Spinal cord (tissue), 10 donors: ENCODE results near the gene DIP2A. TPM values are rescaled to one million over a fixed set of nuclear protein-coding genes. Genes with fewer than 3 reads are reported as not detected.
A peak's percentile ranks its signal among the peaks of the same experiment; 100 is the strongest.
"Not testable (repeated sequence)": the region's sequence is repeated elsewhere in the genome, so short reads cannot be mapped to it uniquely, and the experiment has no call there.

Source experiments
- DNase-seq, 6 donors: peaks; one replicate each; pipeline versions ENCODE4 v3.0.0 to v3.0.0-alpha.2; 2013 to 2015; ENCODE audit warnings: low spot score in 6 of 6, low read depth in 4 of 6
- H3K27ac ChIP-seq: one replicate; pipeline ENCODE4 v1.5.1; 2013; ENCODE audit warnings: low read depth, low read length, control low read depth
- H3K27me3 ChIP-seq: one replicate; pipeline ENCODE4 v1.6.1; 2013; ENCODE audit warnings: low read length; ENCODE audit not compliant: control insufficient read depth, insufficient read depth
- H3K36me3 ChIP-seq: one replicate; pipeline ENCODE4 v1.6.1; 2013; ENCODE audit warnings: low read length; ENCODE audit not compliant: control insufficient read depth, insufficient read depth
- H3K4me1 ChIP-seq: one replicate; pipeline ENCODE4 v1.6.1; 2013; ENCODE audit warnings: low read length; ENCODE audit not compliant: control insufficient read depth, insufficient read depth
- H3K4me3 ChIP-seq: one replicate; pipeline ENCODE4 v1.5.1; 2013; ENCODE audit warnings: low read depth, low read length, control low read depth
- H3K9me3 ChIP-seq: one replicate; pipeline ENCODE4 v1.6.1; 2013; ENCODE audit warnings: low read length; ENCODE audit not compliant: control insufficient read depth, insufficient read depth
- WGBS: methylation state at CpG from one replicate; pipeline ENCODE4 v1.1.5; 2013; ENCODE audit warnings: missing lambda C conversion rate; ENCODE audit not compliant: insufficient coverage; 5-methylcytosine and 5-hydroxymethylcytosine counted together
- polyA plus RNA-seq, 2 donors: library from polyadenylated mRNA; unstranded; fragments of 120-200 nt; gene quantifications; one replicate each; pipeline ENCODE4 v1.2.1, GENCODE V29; 2013; ENCODE audit not compliant: insufficient read length in 2 of 2
- total RNA-seq, 2 donors: library from RNA; depleted of rRNA in 1 of 2; stranded (reverse); fragments of 120-200 nt in 1 of 2; fragments of >200 nt in 1 of 2; gene quantifications; one replicate each; pipeline versions ENCODE4 v1.2.3 to v1.2.4, GENCODE V29; 2013 to 2014
- donor health status: healthy.

Gene DIP2A
- total and polyA plus RNA-seq, 4 donors = 41.2 to 69.6 (median 43.2) TPM

DNA sequence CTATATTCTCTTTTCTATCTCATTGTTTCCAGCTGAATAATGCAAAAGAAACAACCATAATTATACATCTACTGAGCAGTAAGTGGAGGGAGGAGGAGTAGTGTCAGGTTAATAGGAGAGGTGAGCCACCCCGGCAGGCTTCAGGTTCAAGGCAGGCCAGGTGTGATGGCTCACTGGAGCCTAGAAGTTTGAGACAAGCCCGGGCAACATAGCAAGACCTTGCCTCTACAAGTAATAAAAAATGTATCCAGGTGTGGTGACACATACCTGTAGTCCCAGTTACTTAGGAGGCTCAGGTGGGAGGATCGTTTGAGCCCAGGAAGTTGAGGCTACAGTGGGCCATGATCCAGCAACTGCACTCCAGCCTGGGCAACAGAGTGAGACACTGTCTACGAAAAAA is 1.9 kb upstream of the DIP2A start:
- H3K27me3 ChIP-seq = no peaks in the 10 kb centered on the region
- no peak for DNase-seq
- no peak overlapping the region for H3K4me3 ChIP-seq
- peaks cover 2% of the 10 kb centered on the region for H3K36me3 ChIP-seq
- no peak overlapping the region for H3K27ac ChIP-seq
- no peaks in the 10 kb centered on the region for H3K9me3 ChIP-seq
- peaks cover 28% of the 10 kb centered on the region for H3K4me1 ChIP-seq
- WGBS = 96% methylated on average over 2 of the region's 4 CpGs

GRCh38 chr21:46457801-46458314 is 833 bp upstream of the DIP2A start:
- Histone ChIP-seq H3K27ac (peak overlapping the region; percentile 86), H3K9me3 (no peaks in the 10 kb centered on the region), H3K36me3 (peaks cover 2% of the 10 kb centered on the region), H3K4me1 (peaks cover 28% of the 10 kb centered on the region), H3K27me3 (no peaks in the 10 kb centered on the region), H3K4me3 (peak overlapping the region; percentile 82)
- DNase-seq = peak in 1 of 6 donors; percentile 4
- 1% methylated on average over 29 of the region's 30 CpGs for WGBS

GRCh38 chr21:46459024-46459355 is 299 bp downstream of the DIP2A start:
- Histone ChIP-seq H3K4me3 (peak overlapping the region; percentile 53), H3K4me1 (peaks cover 28% of the 10 kb centered on the region), H3K27ac (peak overlapping the region; percentile 40), H3K27me3 (no peaks in the 10 kb centered on the region), H3K36me3 (peaks cover 5% of the 10 kb centered on the region), H3K9me3 (no peaks in the 10 kb centered on the region)
- WGBS = 0% methylated on average over 26 of the region's 36 CpGs
- DNase-seq = no peak

DNA sequence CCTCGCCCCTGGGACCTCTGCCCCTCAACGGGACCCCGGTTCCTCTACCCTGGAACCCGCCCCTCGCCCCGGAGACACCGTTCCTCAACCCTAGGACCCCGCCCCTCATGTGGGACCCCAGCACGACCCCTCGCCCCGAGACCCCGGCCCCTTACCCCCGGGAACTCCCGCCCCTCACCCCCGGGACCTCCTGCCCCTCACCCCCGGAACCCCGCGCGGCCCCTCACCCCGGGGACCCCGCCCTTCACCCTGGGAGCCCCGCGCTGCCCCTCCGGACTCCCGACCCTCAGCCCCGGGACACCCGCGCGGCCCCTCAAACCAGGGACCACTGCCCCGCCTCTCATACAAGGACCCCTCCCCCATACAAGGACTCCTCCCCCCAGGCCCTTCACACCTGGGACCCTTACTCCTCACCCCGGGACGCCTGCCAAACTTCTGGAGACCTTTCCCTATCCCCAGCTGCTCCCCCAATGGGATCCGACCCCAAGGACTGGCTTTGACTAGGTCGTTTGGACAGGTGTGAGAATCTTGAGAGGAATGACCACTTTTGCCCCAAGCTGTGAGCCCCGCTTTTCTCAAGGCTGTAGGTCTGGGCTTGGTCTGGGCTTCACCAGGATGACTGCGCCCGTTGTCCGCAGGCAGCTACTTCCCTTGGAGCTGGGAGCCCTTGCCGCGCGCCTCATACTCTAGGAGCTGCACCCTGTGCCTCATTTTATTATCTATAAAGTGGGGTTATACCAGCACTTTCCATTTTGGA is 843 bp downstream of the DIP2A start:
- peaks cover 28% of the 10 kb centered on the region for H3K4me1 ChIP-seq
- no peaks in the 10 kb centered on the region for H3K27me3 ChIP-seq
- DNase-seq = peak in 2 of 6 donors; percentile 32 to 38
- no peak overlapping the region for H3K27ac ChIP-seq
- H3K36me3 ChIP-seq = peaks cover 5% of the 10 kb centered on the region
- 0% methylated on average over 13 of the region's 41 CpGs for WGBS
- no peaks in the 10 kb centered on the region for H3K9me3 ChIP-seq
- peak overlapping the region; percentile 53 for H3K4me3 ChIP-seq

- DNase-seq = no peak
- peaks cover 20% of the 10 kb centered on the region for H3K4me1 ChIP-seq
- H3K9me3 ChIP-seq = no peaks in the 10 kb centered on the region
- H3K27ac ChIP-seq = no peak overlapping the region
- H3K27me3 ChIP-seq = no peaks in the 10 kb centered on the region
- 65% methylated on average over 5 of the region's 5 CpGs for WGBS
- no peak overlapping the region for H3K4me3 ChIP-seq
- peaks cover 3% of the 10 kb centered on the region for H3K36me3 ChIP-seq
Measured at GRCh38 chr21:46461909-46462308, 3.2 kb downstream of the DIP2A start.

DNA sequence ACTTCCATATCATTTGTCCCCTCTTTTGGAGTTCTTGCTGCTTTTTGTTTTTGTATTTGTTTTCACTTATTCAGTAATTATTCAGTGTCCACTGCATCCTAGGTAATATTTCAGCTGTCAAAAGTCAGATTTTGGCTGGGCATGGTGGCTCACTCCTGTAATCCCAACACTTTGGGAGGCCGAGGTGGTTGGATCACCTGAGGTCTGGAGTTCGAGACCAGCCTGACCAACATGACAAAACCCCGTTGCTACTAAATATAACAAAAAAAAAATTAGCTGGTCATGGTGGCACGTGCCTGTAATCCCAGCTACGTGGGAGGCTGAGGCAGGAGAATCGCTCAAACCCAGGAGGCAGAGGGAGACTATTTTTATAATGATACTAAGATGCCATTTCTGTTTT is 6.5 kb downstream of the DIP2A start:
- WGBS = 100% methylated on average over 3 of the region's 6 CpGs

GRCh38 chr21:46465651-46466050 is 7.0 kb downstream of the DIP2A start:
- H3K36me3 ChIP-seq = peaks cover 6% of the 10 kb centered on the region
- no peak for DNase-seq
- H3K27me3 ChIP-seq = no peaks in the 10 kb centered on the region
- H3K9me3 ChIP-seq = no peaks in the 10 kb centered on the region
- no peak overlapping the region for H3K27ac ChIP-seq
- no peak overlapping the region for H3K4me3 ChIP-seq
- peaks cover 2% of the 10 kb centered on the region for H3K4me1 ChIP-seq
- WGBS = 86% methylated on average over 1 of the region's 3 CpGs

More for the DNA sequence above, 6.5 kb downstream of the DIP2A start:
- not testable (repeated sequence) for DNase-seq, H3K4me3 ChIP-seq, H3K36me3 ChIP-seq, H3K27ac ChIP-seq, H3K27me3 ChIP-seq, H3K4me1 ChIP-seq, H3K9me3 ChIP-seq

GRCh38 chr21:46468108-46468774 is 9.6 kb downstream of the DIP2A start:
- H3K4me1 ChIP-seq = no peaks in the 10 kb centered on the region
- DNase-seq = no peak
- H3K36me3 ChIP-seq = peaks cover 6% of the 10 kb centered on the region
- no peak overlapping the region for H3K4me3 ChIP-seq
- H3K27me3 ChIP-seq = no peaks in the 10 kb centered on the region
- 92% methylated on average over 2 of the region's 6 CpGs for WGBS
- no peak overlapping the region for H3K27ac ChIP-seq
- H3K9me3 ChIP-seq = no peaks in the 10 kb centered on the region

DNA sequence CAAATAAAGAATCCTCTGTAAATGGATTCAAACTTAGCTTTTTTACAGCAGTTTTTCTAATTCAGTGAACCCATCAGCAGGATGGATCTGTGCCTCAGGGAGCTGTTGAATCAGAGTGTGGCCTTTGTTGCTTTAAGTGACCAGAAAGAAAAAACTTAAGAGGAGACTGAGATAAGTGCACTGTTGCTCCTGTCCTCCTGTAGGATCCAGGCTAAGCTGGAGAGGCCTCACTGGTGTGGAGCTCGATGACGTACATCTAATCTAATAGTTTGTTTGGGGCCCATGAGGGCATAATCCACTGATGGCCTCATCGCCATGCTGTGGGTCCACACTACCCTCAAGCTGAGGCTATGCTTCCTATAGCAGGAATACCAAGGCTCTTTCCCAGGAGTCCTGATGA is 10.6 kb downstream of the DIP2A start:
- Histone ChIP-seq H3K36me3 (peaks cover 4% of the 10 kb centered on the region), H3K4me3 (no peak overlapping the region), H3K9me3 (no peaks in the 10 kb centered on the region), H3K27me3 (no peaks in the 10 kb centered on the region), H3K4me1 (no peaks in the 10 kb centered on the region), H3K27ac (no peak overlapping the region)
- 97% methylated on average over 3 of the region's 3 CpGs for WGBS
- no peak for DNase-seq

DNA sequence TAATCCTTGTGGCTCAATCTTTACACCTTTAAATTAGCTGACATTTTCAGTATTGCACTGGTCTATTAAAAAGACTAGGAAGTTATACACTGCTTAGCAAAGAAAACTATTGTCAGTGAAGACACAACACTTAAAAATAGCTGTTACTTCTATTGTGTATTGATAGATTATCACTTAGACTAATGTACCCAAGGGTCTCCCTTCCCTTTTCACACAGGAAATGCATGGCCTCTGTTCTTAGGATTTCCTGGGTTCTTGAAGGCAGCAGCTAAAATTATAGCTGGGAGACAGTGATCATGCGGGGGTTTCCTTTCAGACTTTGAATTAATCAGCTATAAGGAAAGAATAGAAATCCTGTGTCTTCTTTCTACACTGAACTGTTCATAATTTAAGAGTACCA is 12.8 kb downstream of the DIP2A start:
- H3K9me3 ChIP-seq = no peaks in the 10 kb centered on the region
- WGBS = no CpG with 5 or more reads among the region's 1 CpG

More for the DNA sequence above, 12.8 kb downstream of the DIP2A start:
- Histone ChIP-seq H3K36me3 (peaks cover 6% of the 10 kb centered on the region), H3K4me3 (no peak overlapping the region), H3K4me1 (no peaks in the 10 kb centered on the region), H3K27ac (no peak overlapping the region), H3K27me3 (no peaks in the 10 kb centered on the region)
- DNase-seq = peak in 1 of 6 donors; percentile 6
